A549 (cell line): ENCODE measurements around the gene CYP27B1. TPM values are rescaled to one million over a fixed set of nuclear protein-coding genes. Genes with fewer than 3 reads are reported as not detected.

Experiments
- ATAC-seq, 2 experiments: fragments of 200-7000 bp in 1 of 2; fragments of >200 bp in 1 of 2; cut with Nextera tagmentation in 1 of 2; cut with Tn5 transposase in 1 of 2; 3 replicates each; pipeline versions ENCODE4 v1.8.0 to v1.9.1; 2018 to 2020; ENCODE audit warnings: mild to moderate bottlenecking in 1 of 2, moderate library complexity in 1 of 2
- CTCF ChIA-PET: fragments of 300-600 bp; sonication (Branson Sonifier 250); formaldehyde crosslinking; extraction: SDS; loops from one replicate; lab custom pipeline; 2021; ENCODE audit warnings: antibody characterized with exemption, inconsistent platforms; lab: Yijun Ruan, JAX
- POLR2A ChIA-PET: fragments of 350-600 bp; formaldehyde crosslinking; extraction: SDS; loops from one replicate; lab custom pipeline; 2021; ENCODE audit warnings: antibody characterized with exemption, inconsistent platforms; lab: Yijun Ruan, JAX
- DNase-seq, 2 experiments: peaks; one replicate each; pipeline versions ENCODE4 v3.0.0 to v3.0.0-alpha.2; 2011 to 2016; ENCODE audit warnings: low read depth in 1 of 2, low spot score in 1 of 2
- FAIRE-seq: peaks from 2 replicates; lab custom pipeline; 2011; peaks lifted over from hg19 to GRCh38; lab: Jason Lieb, UNC
- H3K27ac ChIP-seq, 2 experiments: fragments of >200 bp; sonication (Bioruptor Twin); formaldehyde crosslinking; 3 replicates each; pipeline ENCODE4 v1.5.1; 2016 to 2017
- H3K4me1 ChIP-seq: fragments of >200 bp; sonication (Bioruptor Twin); formaldehyde crosslinking; 3 replicates; pipeline ENCODE4 v1.6.1; 2016
- H3K4me2 ChIP-seq: fragments of >200 bp; sonication (Bioruptor Twin); formaldehyde crosslinking; 3 replicates; pipeline ENCODE4 v1.6.1; 2016
- H3K4me3 ChIP-seq: fragments of >200 bp; sonication (Bioruptor Twin); formaldehyde crosslinking; 3 replicates; pipeline ENCODE4 v1.5.1; 2016
- H3K9me3 ChIP-seq: fragments of >200 bp; sonication (Bioruptor Twin); formaldehyde crosslinking; 3 replicates; pipeline ENCODE4 v1.6.1; 2016
- BCL3 ChIP-seq: fragments of >200 bp; sonication (Bioruptor Twin); formaldehyde crosslinking; IDR thresholded peaks from 3 replicates; pipeline ENCODE4 v1.6.1; 2016
- BHLHE40 ChIP-seq: IDR thresholded peaks from 2 replicates; pipeline ENCODE4 v1.6.1; 2012; ENCODE audit warnings: low read depth, low read length, inconsistent platforms
- CEBPB ChIP-seq, 2 experiments: fragments of >200 bp in 1 of 2; sonication (Bioruptor Twin) in 1 of 2; formaldehyde crosslinking in 1 of 2; IDR thresholded peaks; 2 replicates each; pipeline ENCODE4 v1.6.1; 2012 to 2016
- CHD2 ChIP-seq: fragments of 150-350 bp; IDR thresholded peaks from 2 replicates; pipeline ENCODE4 v1.6.1; 2014; ENCODE audit warnings: low read length; ENCODE audit not compliant: partially characterized antibody
- EHF ChIP-seq: fragments of 250-450 bp; sonication (Bioruptor Pico); IDR thresholded peaks from 2 replicates; pipeline ENCODE4 v1.5.0; 2020; ENCODE audit warnings: mild to moderate bottlenecking
- EHMT2 ChIP-seq: fragments of 200-600 bp; sonication (generic); IDR thresholded peaks from 2 replicates; pipeline ENCODE4 v1.6.1; 2016; ENCODE audit warnings: antibody characterized with exemption, low read depth, mild to moderate bottlenecking, moderate library complexity
- ESRRA ChIP-seq: fragments of 150-350 bp; IDR thresholded peaks from 2 replicates; pipeline ENCODE4 v1.6.1; 2014; ENCODE audit warnings: mild to moderate bottlenecking, low read length, borderline replicate concordance
- FOXS1 ChIP-seq: fragments of 250-450 bp; sonication (Bioruptor Pico); IDR thresholded peaks from 2 replicates; pipeline ENCODE4 v1.5.0; 2020; ENCODE audit warnings: mild to moderate bottlenecking, moderate library complexity
- HOXA7 ChIP-seq: fragments of 250-450 bp; sonication (Bioruptor Pico); IDR thresholded peaks from 2 replicates; pipeline ENCODE4 v1.5.0; 2020; ENCODE audit warnings: mild to moderate bottlenecking, moderate library complexity
- HOXB13 ChIP-seq: fragments of 250-450 bp; sonication (Bioruptor Pico); IDR thresholded peaks from 2 replicates; pipeline ENCODE4 v1.5.0; 2020; ENCODE audit warnings: low read depth, mild to moderate bottlenecking, moderate library complexity
- HOXB5 ChIP-seq: fragments of 250-450 bp; sonication (Bioruptor Pico); IDR thresholded peaks from 2 replicates; pipeline ENCODE4 v1.5.0; 2020; ENCODE audit warnings: mild to moderate bottlenecking, moderate library complexity
- JUN ChIP-seq, 2 experiments: fragments of >200 bp; sonication (Bioruptor Twin); formaldehyde crosslinking; IDR thresholded peaks; 2 replicates in 1 of 2; 3 replicates in 1 of 2; pipeline ENCODE4 v1.6.1; 2016 to 2017
- KDM1A ChIP-seq: fragments of 200-600 bp; sonication (generic); IDR thresholded peaks from 2 replicates; pipeline ENCODE4 v1.6.1; 2016; ENCODE audit warnings: low read depth, mild to moderate bottlenecking
- MAZ ChIP-seq: fragments of 150-350 bp; IDR thresholded peaks from 2 replicates; pipeline ENCODE4 v1.6.1; 2014; ENCODE audit warnings: antibody characterized with exemption, low read depth, low read length, borderline replicate concordance
- NPAS2 ChIP-seq: fragments of 250-450 bp; sonication (Bioruptor Pico); IDR thresholded peaks from 2 replicates; pipeline ENCODE4 v1.8.0; 2022; ENCODE audit warnings: mild to moderate bottlenecking, moderate library complexity, borderline replicate concordance
- PHF8 ChIP-seq: fragments of 200-600 bp; sonication (generic); IDR thresholded peaks from 2 replicates; pipeline ENCODE4 v1.6.1; 2016; ENCODE audit warnings: low read depth, mild to moderate bottlenecking, antibody characterized with exemption, moderate library complexity, borderline replicate concordance
- RAD21 ChIP-seq, 2 experiments: fragments of >200 bp in 1 of 2; sonication (Bioruptor Twin) in 1 of 2; formaldehyde crosslinking in 1 of 2; IDR thresholded peaks in 1 of 2; conservative IDR thresholded peaks in 1 of 2; 2 replicates in 1 of 2; 3 replicates in 1 of 2; pipeline ENCODE4 v1.6.1; 2012 to 2018; ENCODE audit warnings: inconsistent platforms in 1 of 2
- RFX5 ChIP-seq: fragments of 450-650 bp; IDR thresholded peaks from 2 replicates; pipeline ENCODE4 v1.7.1; 2014; ENCODE audit warnings: antibody characterized with exemption, mild to moderate bottlenecking, moderate library complexity
- TFCP2L1 ChIP-seq: fragments of 250-450 bp; sonication (Bioruptor Pico); IDR thresholded peaks from 2 replicates; pipeline ENCODE4 v1.5.0; 2021; ENCODE audit warnings: mild to moderate bottlenecking
- TP53 ChIP-seq: fragments of 250-450 bp; sonication (Bioruptor Pico); IDR thresholded peaks from 2 replicates; pipeline ENCODE4 v1.5.0; 2021; ENCODE audit warnings: mild to moderate bottlenecking, moderate library complexity
- ZC3H11A ChIP-seq: fragments of 450-650 bp; IDR thresholded peaks from 2 replicates; pipeline ENCODE4 v1.6.1; 2014; ENCODE audit warnings: antibody characterized with exemption, mild to moderate bottlenecking
- ZSCAN20 ChIP-seq: fragments of 250-450 bp; sonication (Bioruptor Pico); IDR thresholded peaks from 2 replicates; pipeline ENCODE4 v1.8.0; 2022; ENCODE audit warnings: mild to moderate bottlenecking, moderate library complexity
- WGBS: methylation state at CpG from one replicate; pipeline ENCODE4 v1.1.6; 2017; ENCODE audit errors: missing lambda C conversion rate; 5-methylcytosine and 5-hydroxymethylcytosine counted together
- polyA plus RNA-seq, 4 experiments: library from polyadenylated mRNA; depleted of rRNA in 3 of 4; stranded (reverse); fragments of >200 nt; fragmentation: RNase III in 1 of 4; extraction: RNeasy Plus Mini Kit Qiagen cat#74134 plus additional on column Dnase treatment in 1 of 4; gene quantifications; 2 replicates in 3 of 4; 3 replicates in 1 of 4; pipeline ENCODE4 v1.2.3, GENCODE V29; 2011 to 2017

CYP27B1 gene
- polyA plus RNA-seq, 2 of the 4 experiments (the other 2 are of a cell fraction), result 1.9 to 2.3 TPM

GRCh38 chr12:57724936-57725740 lies 41.7 kb downstream of the CYP27B1 start (continued):
- TF ChIP-seq TFCP2L1 (CRISPR knock-in tag), result no peak
- no peak for TF ChIP-seq ZC3H11A
- TF ChIP-seq BCL3, result no peak
- no peak for TF ChIP-seq EHMT2
- TF ChIP-seq CHD2, result no peak
- TF ChIP-seq HOXA7, result no peak
- TF ChIP-seq, all 56 proteins: peak for 0

DNA sequence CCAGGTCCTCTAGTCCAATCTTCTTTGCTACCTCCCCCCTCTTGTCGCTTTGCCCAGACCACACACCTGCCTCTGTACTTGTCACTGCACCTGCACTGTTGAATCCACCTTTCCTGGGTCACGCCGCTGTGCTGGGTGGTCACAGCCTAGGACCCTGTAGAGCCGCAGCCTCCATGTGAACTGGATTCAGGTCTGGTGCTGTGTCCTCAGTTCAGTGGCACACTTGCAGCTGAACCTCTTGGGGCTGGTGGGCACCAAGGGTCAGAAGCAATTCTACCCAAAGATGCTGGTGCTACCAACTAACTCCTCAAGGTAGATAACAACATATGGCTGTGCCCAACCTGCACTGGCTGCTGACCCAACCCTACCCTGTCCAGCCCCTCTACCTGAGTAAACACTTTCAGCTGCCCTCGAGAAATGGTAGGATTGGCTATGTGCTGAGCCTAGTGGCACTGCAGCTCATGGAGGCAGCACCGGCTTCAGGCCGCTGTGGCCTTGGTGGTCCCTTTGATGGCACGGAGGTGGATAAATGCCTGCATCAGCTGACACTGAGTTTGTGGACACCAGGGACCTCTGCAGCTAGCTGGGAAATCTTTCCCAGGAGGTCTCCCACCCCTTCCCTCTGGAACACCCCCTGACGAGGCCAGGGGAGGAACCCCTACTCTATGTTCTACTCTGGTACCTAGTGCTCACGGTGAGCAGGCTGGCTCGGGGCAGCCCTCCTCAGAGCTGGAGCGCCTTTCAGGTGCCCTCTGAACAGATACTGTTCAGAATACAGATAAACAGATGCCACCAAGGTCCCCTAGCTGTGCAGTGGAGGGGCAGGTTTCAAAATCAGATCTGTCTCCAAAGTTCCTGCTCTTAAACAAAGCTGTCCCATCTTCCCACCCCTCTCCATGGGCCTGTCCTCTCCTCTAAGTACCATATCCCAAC lies 42.6 kb downstream of the CYP27B1 start:
- H3K4me1 ChIP-seq, result peaks cover 18% of the 10 kb centered on the region
- no peak overlapping the region for H3K4me3 ChIP-seq
- no peak overlapping the region for H3K27ac ChIP-seq
- CTCF ChIA-PET, result interaction anchor here (0.6 to 13.8 kb wide), 9 partner anchors 11 to 142 kb away, joined by 3 to 242 read pairs (median 11); partner anchors contain the start of genes AGAP2, B4GALNT1 and CYP27B1
- 78% methylated on average over 12 of the region's 12 CpGs for WGBS
- H3K4me2 ChIP-seq, result no peak overlapping the region
- no peak for DNase-seq
- FAIRE-seq, result no peak
- H3K9me3 ChIP-seq, result no peaks in the 10 kb centered on the region
- TF ChIP-seq CHD2, result no peak
- no peak for TF ChIP-seq BHLHE40
- TF ChIP-seq HOXA7, result no peak
- TF ChIP-seq FOXS1, result no peak
- TF ChIP-seq KDM1A, result no peak
- no peak for TF ChIP-seq ZSCAN20 (CRISPR knock-in tag)
- no peak for TF ChIP-seq HOXB5 (CRISPR knock-in tag)
- TF ChIP-seq JUN (IDR thresholded peaks at IDR 0.05), result no peak
- no peak for TF ChIP-seq ZC3H11A
- POLR2A ChIA-PET, result no interaction called here
- ATAC-seq, result no peak

GRCh38 chr12:57723630-57723962 lies 43.3 kb downstream of the CYP27B1 start:
- no peak overlapping the region for H3K4me2 ChIP-seq
- H3K4me1 ChIP-seq, result peaks cover 18% of the 10 kb centered on the region
- TF ChIP-seq TP53 (CRISPR knock-in tag), result no peak
- TF ChIP-seq CHD2, result no peak
- no peak for TF ChIP-seq RFX5
- TF ChIP-seq PHF8, result no peak
- no peak for TF ChIP-seq NPAS2 (CRISPR knock-in tag)
- no peak for TF ChIP-seq HOXB13
- TF ChIP-seq ESRRA, result no peak
- no peak for TF ChIP-seq RAD21 (conservative IDR thresholded peaks at IDR 0.05 in 1 of 2, IDR thresholded peaks at IDR 0.05 in 1 of 2)
- no peak for TF ChIP-seq MAZ
- no peak for TF ChIP-seq EHF
- no peak for TF ChIP-seq CEBPB (IDR thresholded peaks at IDR 0.05)
- WGBS, result 44% methylated on average over 2 of the region's 2 CpGs
- no peak overlapping the region for H3K4me3 ChIP-seq
- DNase-seq (no peak), ATAC-seq (no peak), FAIRE-seq (no peak)
- H3K9me3 ChIP-seq, result no peaks in the 10 kb centered on the region
- H3K27ac ChIP-seq, result no peak overlapping the region
- CTCF ChIA-PET, result interaction anchor here (0.6 to 13.8 kb wide), 6 partner anchors 10 to 141 kb away, joined by 3 to 242 read pairs (median 9); partner anchors contain the start of genes AGAP2 and B4GALNT1
- POLR2A ChIA-PET, result no interaction called here
